Fibroblast of skin of right biceps (primary cell): ENCODE results near the gene DBH.

Source experiments
- DNase-seq: peaks from one replicate; pipeline ENCODE4 v3.0.0-alpha.2; 2013

The DBH gene

GRCh38 chr9:133635533-133636531 is at the start of gene DBH:
DBH (plus strand) TSS chr9:133636363; CDS start chr9:133636372, 9 bp downstream.
- DNase-seq = no peak

GRCh38 chr9:133587051-133587450 is 49.1 kb upstream of the DBH start:
- DNase-seq = no peak

- DNase-seq = no peak
These were observed 48.7 kb upstream of the DBH start for GRCh38 chr9:133587466-133587865.

- DNase-seq = no peak
These were observed 46.5 kb upstream of the DBH start for GRCh38 chr9:133589454-133590227.

GRCh38 chr9:133590231-133590855 is 45.8 kb upstream of the DBH start:
- DNase-seq = no peak

GRCh38 chr9:133591116-133591910 is 44.9 kb upstream of the DBH start:
- no peak for DNase-seq

- DNase-seq = no peak
These were observed 44.2 kb upstream of the DBH start for GRCh38 chr9:133591985-133592384.

- no peak for DNase-seq
These were observed 43.3 kb upstream of the DBH start for GRCh38 chr9:133592731-133593409.

- no peak for DNase-seq
These were observed 42.4 kb upstream of the DBH start for GRCh38 chr9:133593587-133594253.

GRCh38 chr9:133594310-133594709 is 41.9 kb upstream of the DBH start:
- no peak for DNase-seq

GRCh38 chr9:133595910-133596309 is 40.3 kb upstream of the DBH start:
- no peak for DNase-seq

- peak; percentile 5 for DNase-seq
These were observed 38.7 kb upstream of the DBH start for GRCh38 chr9:133597316-133597957.

- no peak for DNase-seq
These were observed 37.2 kb upstream of the DBH start for GRCh38 chr9:133598978-133599377.

GRCh38 chr9:133599470-133600173 is 36.5 kb upstream of the DBH start:
- DNase-seq = no peak

GRCh38 chr9:133600739-133601138 is 35.4 kb upstream of the DBH start:
- DNase-seq = no peak

- DNase-seq = no peak
These were observed 34.4 kb upstream of the DBH start for GRCh38 chr9:133601746-133602145.

- no peak for DNase-seq
These were observed 33.9 kb upstream of the DBH start for GRCh38 chr9:133602277-133602676.

- DNase-seq = no peak
These were observed 32.8 kb upstream of the DBH start for GRCh38 chr9:133603135-133603927.

GRCh38 chr9:133604214-133604613 is 31.9 kb upstream of the DBH start:
- DNase-seq = no peak
